RWPE2 (cell line): ENCODE data around the gene CRISP2.
A peak's percentile ranks its signal among the peaks of the same experiment; 100 is the strongest.

Experiments
- ATAC-seq: fragments of 200-7000 bp; cut with Tn5 transposase; 3 replicates; pipeline ENCODE4 v1.9.1; 2021; ENCODE audit warnings: low read depth
- DNase-seq: peaks from one replicate; pipeline ENCODE4 v3.0.0-alpha.2; 2020; ENCODE audit warnings: low spot score
- H3K27ac ChIP-seq: fragments of 450-650 bp; 2 replicates; pipeline ENCODE4 v1.5.1; 2017; ENCODE audit warnings: mild to moderate bottlenecking; ENCODE audit not compliant: poor library complexity, severe bottlenecking
- H3K27me3 ChIP-seq: fragments of 250-450 bp; sonication (Bioruptor Pico); 2 replicates; pipeline ENCODE4 v1.5.1; 2021; ENCODE audit warnings: mild to moderate bottlenecking, moderate library complexity; ENCODE audit not compliant: insufficient read depth, poor library complexity, severe bottlenecking
- H3K36me3 ChIP-seq: fragments of 250-450 bp; sonication (Bioruptor Pico); 2 replicates; pipeline ENCODE4 v1.5.1; 2020; ENCODE audit warnings: low read depth, mild to moderate bottlenecking, moderate library complexity
- H3K4me1 ChIP-seq: fragments of 250-450 bp; sonication (Bioruptor Pico); 2 replicates; pipeline ENCODE4 v1.5.1; 2021; ENCODE audit warnings: mild to moderate bottlenecking, moderate library complexity; ENCODE audit not compliant: insufficient read depth, poor library complexity, severe bottlenecking
- H3K4me3 ChIP-seq: fragments of 250-450 bp; sonication (Bioruptor Pico); 2 replicates; pipeline ENCODE4 v1.5.1; 2021; ENCODE audit warnings: mild to moderate bottlenecking, moderate library complexity; ENCODE audit not compliant: severe bottlenecking
- H3K9me3 ChIP-seq: fragments of 250-450 bp; sonication (Bioruptor Pico); 2 replicates; pipeline ENCODE4 v1.5.1; 2021; ENCODE audit warnings: mild to moderate bottlenecking, moderate library complexity; ENCODE audit not compliant: severe bottlenecking
- CTCF ChIP-seq: fragments of 450-650 bp; IDR thresholded peaks from one replicate; pipeline ENCODE4 v1.5.1; 2017; ENCODE audit warnings: mild to moderate bottlenecking, moderate library complexity; ENCODE audit not compliant: poor library complexity, severe bottlenecking

CRISP2 gene

GRCh38 chr6:49720372-49720771, 7.0 kb upstream of the CRISP2 start:
- ATAC-seq, result no peak
- no peak for TF ChIP-seq CTCF

GRCh38 chr6:49698478-49698877, 14.9 kb downstream of the CRISP2 start:
- no peak for ATAC-seq
- TF ChIP-seq CTCF, result no peak
- Histone ChIP-seq H3K27me3 (peaks cover 4% of the 10 kb centered on the region), H3K27ac (no peak overlapping the region), H3K9me3 (no peaks in the 10 kb centered on the region), H3K4me1 (no peaks in the 10 kb centered on the region), H3K4me3 (no peak overlapping the region), H3K36me3 (no peaks in the 10 kb centered on the region)
- no peak for DNase-seq

More at GRCh38 chr6:49720372-49720771, 7.0 kb upstream of the CRISP2 start:
- Histone ChIP-seq H3K27me3 (peaks cover under 1% of the 10 kb centered on the region), H3K36me3 (no peaks in the 10 kb centered on the region), H3K27ac (no peak overlapping the region), H3K9me3 (no peaks in the 10 kb centered on the region), H3K4me3 (no peak overlapping the region), H3K4me1 (no peaks in the 10 kb centered on the region)
- DNase-seq, result no peak

DNA sequence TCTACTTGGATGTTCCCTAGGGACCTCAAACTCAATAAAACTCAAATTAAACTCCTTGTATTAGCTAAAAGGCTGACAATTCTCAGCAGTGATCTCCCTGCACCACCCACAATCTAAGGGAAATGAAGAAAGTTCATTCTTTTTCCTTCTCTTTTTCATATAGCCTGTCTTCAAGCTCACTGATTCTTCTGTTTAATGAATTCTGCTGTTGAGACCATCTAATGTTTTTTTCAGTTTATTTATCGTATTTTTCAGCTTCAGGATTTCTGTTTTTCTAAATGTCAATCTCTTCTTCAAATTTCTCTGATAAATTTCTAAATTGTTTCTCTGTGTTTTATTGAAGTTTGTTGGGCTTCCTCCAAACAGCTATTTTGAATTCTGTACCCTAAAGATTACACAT, 19.8 kb downstream of the CRISP2 start:
- Histone ChIP-seq H3K9me3 (no peaks in the 10 kb centered on the region), H3K36me3 (no peaks in the 10 kb centered on the region), H3K4me1 (no peaks in the 10 kb centered on the region), H3K4me3 (no peak overlapping the region), H3K27me3 (peaks cover 7% of the 10 kb centered on the region), H3K27ac (no peak overlapping the region)
- DNase-seq (no peak), ATAC-seq (no peak)
- no peak for TF ChIP-seq CTCF

DNA sequence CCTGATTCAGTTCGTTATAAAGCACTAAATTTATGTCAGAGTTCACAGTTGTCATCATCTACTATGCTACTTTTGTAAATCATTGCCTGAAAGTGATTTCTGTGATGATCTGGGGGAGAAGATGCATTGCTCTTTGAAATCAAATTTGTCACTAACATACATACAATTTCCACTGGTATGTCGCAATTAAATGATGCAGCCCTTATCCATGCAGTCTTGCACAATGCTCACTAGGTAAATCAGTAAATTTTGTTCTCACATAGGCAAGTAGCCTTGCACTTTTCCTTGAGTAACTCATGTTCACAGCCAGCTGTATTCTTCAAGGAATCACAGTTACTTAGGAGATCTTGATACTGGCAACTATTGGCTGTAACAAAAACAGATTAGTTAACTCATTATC, 20.8 kb downstream of the CRISP2 start:
- no peak for TF ChIP-seq CTCF
- H3K9me3 ChIP-seq, result no peaks in the 10 kb centered on the region
- H3K27me3 ChIP-seq, result peaks cover 5% of the 10 kb centered on the region
- ATAC-seq (no peak), DNase-seq (no peak)
- no peak overlapping the region for H3K4me3 ChIP-seq
- no peaks in the 10 kb centered on the region for H3K36me3 ChIP-seq
- no peaks in the 10 kb centered on the region for H3K4me1 ChIP-seq
- no peak overlapping the region for H3K27ac ChIP-seq

DNA sequence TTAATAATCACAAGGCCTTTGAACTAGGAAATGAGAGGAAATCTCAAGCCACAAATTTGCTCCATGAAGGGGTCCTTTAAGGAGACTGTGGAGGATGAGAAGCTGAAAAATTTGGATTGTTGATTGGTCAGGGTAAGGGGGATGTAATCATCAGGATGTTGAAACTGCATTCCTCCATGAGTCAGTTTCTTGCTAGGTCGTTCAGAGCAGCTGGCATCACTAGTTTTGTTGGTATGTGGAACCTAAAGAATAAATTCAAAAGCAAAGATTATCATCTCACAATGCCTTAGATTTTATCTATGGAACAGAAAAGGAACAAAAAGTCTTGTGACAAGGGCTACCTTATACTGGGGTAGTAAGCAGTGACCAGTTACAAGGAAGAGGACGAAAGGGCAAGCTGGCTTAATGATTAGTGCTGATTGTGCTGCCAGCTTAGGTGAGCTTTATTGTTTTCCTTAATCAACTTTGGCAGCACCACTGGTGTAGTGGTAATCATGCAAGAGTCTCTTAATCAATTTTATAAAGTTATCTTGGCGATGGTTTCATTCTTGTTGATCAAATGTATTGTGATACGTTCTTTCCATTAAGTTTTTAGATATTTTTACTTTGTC, 36.6 kb downstream of the CRISP2 start:
- H3K36me3 ChIP-seq, result no peaks in the 10 kb centered on the region
- ATAC-seq (peak; percentile 89), DNase-seq (no peak)
- no peak overlapping the region for H3K27ac ChIP-seq
- H3K9me3 ChIP-seq, result no peaks in the 10 kb centered on the region
- no peak overlapping the region for H3K4me3 ChIP-seq
- H3K4me1 ChIP-seq, result no peaks in the 10 kb centered on the region
- TF ChIP-seq CTCF, result no peak
- H3K27me3 ChIP-seq, result no peaks in the 10 kb centered on the region
